Measurements from ENCODE around the gene CTDSPL.

GRCh38 chr3:37820286-37820685, 41.4 kb upstream of the CTDSPL start:
- TF ChIP-seq POLR2A (IDR thresholded peaks at IDR 0.05; ENCODE audit: low read length), result no peak
- no peak for TF ChIP-seq GATA1 (IDR thresholded peaks at IDR 0.05; ENCODE audit: low read depth, low read length)
